G401.6 (cell line): ENCODE results near the gene ST3GAL2.

Experiments
- FAIRE-seq: peaks from 2 replicates; lab custom pipeline; 2012; peaks lifted over from hg19 to GRCh38; lab: Jason Lieb, UNC

The ST3GAL2 gene

DNA sequence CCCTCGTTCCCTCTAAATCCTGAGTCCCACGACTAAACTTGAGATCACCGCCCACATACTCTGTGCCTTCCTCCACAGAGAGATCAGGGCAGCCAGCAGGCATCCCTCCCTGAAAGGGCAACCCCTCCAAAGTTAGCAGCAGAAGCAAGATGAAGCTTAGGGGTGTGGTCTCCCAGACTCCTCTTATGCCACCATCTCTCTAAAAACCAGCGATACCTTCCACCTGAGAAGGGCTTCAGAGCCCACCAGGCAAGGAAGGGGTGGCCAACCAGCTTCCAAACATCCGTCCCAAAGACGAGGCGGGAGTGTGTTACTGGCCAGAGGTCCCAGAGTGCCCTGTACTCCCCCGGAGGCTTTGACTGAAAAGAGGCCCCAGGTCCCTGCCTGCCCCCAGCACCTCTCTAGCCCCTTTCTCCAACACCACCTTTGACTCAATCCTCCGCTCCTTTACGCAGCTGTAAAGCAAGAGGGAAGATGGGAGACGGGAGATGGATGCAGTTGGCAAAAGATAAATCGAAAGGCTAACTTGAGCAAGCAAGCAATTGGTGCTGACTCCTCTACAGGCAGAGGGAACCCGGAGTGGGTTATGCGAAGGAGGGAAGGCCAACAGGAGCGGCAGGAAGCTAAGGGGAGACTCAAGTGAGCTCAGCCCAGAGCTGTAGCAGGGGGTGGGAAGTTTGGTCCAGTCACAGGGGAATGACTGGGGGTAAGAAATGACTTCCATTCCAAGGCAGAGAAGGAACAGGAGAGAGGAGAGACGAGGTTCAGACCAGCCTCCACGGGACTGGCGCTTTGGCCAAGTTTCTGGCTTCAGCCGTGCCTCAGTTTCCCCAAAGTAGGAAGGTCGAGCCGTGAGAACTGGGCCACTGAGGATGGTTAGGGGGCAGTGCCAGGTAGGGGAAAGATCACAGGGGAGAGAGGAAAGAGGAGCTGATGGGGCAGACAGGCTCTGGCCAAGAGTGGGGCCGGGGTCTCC lies 1.0 kb downstream of the ST3GAL2 start:
- no peak for FAIRE-seq

- FAIRE-seq, result no peak
Observed at GRCh38 chr16:70437017-70437581, 1.8 kb downstream of the ST3GAL2 start.

- no peak for FAIRE-seq
Observed at GRCh38 chr16:70434484-70435260, 4.2 kb downstream of the ST3GAL2 start.

DNA sequence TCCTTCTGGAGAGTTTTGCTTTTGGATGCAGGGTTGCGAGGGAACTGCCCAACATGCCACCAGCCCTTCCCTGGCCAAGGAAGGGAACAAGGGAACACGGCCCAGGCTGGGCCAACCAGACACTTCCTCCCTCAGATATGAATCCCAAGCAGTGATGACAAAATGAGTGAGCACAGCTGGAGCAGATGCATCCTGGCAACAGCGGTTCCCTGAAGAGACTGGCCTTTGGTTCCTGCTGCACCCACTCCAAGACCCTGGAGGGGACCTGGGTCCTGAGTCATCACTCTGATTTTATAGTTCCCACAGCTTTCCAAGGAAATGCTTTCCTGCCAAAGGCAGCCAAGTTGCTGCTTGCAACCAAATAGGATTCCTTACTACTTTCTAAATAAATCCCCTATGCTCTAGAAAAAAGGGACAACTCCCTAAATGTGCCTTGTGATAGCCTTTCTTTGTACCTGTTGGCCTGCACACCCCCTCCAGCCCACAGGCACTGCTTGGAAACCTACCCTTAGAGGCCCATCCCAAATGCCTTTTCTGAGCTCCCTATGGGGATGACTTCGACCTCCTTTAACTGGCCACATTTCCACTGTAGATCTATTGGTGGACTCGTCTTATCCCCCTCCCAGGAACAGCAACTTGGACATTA lies 5.3 kb downstream of the ST3GAL2 start:
- FAIRE-seq, result no peak

- no peak for FAIRE-seq
Observed at GRCh38 chr16:70432723-70433457, 6.0 kb downstream of the ST3GAL2 start.

- FAIRE-seq, result no peak
Observed at GRCh38 chr16:70432356-70432722, 6.6 kb downstream of the ST3GAL2 start.

DNA sequence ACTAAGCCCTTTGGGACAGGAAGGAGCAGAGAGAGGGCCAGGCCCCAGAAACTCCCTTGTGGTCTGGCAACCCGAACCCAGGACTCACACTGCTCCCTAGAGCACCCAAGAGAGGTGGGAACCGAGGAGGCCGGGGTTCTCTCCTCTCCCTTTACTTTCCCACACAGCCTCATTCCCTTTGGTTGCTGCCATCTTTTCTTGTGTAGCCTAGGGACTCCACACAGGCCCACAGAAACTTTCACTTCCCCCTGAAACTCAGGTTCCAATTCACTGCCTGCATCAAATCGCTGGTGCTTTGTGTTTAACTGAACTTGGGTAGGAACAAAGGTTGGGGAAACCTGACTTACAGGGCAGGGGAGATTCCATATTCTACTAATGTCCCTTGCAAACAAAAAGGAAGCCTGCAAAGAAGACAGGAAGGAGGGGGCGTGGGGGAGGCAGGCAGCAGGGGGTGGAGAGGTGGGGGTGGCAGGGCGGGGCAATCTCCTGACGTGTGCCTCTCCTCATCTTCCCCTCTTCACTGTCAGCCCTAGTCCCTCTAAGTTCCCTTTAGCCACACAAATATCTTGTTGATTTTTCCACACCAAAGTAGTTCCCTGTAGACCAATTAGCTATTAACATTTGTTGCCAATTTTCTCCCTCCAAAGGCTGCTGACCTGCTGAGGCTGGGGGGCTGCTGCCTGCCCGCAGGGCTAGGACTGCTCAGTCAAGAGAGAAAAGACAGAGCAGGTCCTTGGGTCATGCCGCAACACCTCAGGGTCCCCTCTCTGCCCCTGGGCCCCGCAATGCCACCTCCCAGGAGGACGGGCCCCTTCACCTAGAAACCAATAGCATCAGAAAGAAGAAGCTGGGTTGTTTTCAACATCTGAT lies 8.0 kb downstream of the ST3GAL2 start:
- no peak for FAIRE-seq

GRCh38 chr16:70429888-70430666 lies 8.8 kb downstream of the ST3GAL2 start:
- no peak for FAIRE-seq

- no peak for FAIRE-seq
Observed at GRCh38 chr16:70428178-70428998, 10.5 kb downstream of the ST3GAL2 start.

DNA sequence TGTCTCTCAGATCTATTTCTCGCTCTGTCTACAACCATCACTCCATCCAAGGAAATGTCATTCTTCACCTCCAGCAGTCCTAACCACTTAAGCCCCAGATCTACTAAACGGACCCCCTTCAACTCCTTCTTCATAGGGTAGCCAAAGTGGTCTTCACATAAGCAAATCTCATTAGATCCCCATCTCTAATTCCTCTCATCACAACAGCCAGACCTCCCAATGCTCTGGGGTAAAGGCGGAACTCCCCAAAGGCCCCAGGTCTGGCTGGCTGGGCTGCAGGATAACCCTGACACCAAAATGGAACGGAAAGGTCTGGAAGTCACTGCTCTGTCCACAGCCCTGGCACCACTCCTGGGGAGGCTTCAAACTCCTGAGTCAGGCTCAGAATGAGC lies 11.1 kb downstream of the ST3GAL2 start:
- no peak for FAIRE-seq

GRCh38 chr16:70422543-70422942 lies 16.4 kb downstream of the ST3GAL2 start:
- no peak for FAIRE-seq

DNA sequence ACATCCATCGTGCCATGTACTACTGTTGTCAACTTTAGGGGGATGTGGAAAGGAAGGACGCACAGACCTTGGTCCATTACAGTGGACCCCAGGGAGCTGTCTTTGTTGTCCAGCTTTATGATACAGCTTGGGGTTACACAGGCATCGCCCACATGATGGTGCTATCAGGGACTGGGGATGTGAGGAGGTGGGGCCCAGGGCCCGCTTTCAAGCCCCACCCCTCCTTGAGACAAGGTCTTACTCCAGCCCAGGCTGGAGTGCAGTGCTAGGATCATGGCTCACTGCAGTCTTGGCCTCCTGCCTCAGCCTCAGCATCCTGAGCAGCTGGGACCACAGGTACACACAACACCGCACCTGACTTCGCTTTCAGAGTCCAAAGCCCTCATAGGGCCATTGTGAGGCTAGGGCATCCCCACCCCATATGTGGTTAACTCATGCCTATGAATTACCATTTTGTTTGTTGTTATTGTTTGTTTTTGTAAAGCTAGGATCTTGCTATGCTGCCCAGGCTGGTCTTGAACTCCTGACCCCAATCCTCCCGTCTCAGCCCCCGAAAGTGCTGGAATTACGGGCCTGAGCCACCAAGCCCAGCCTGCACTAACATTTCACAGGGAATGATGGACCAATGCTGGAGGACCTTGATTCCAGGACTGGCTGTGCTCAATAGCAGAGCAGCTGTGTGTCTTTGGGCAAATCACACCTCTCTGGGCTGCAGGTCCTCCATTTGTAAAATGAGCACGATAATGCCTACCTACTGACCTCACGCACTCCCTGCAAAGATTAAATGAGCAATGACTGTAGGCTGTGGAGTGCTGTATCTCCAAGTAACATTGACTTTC lies 17.2 kb downstream of the ST3GAL2 start:
- FAIRE-seq, result no peak

GRCh38 chr16:70421014-70421413 lies 17.9 kb downstream of the ST3GAL2 start:
- FAIRE-seq, result no peak

- FAIRE-seq, result no peak
Observed at GRCh38 chr16:70419384-70420327, 19.2 kb downstream of the ST3GAL2 start.

DNA sequence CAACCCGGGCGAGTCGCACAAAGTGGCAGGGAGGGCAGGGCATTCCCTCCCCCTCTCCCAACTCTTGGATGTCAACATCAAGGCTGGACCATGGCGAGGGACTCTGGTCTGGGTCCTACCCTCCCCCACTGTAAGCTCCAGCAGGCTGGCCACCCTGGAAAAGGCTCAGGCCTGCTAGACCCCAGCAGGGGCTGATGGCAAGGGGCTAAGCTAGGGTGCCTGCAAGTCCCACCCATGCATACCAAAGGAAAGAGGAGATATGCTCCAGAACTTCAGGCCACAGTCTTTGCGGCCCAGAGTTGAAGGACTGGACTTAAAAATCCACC lies 19.9 kb downstream of the ST3GAL2 start:
- no peak for FAIRE-seq

DNA sequence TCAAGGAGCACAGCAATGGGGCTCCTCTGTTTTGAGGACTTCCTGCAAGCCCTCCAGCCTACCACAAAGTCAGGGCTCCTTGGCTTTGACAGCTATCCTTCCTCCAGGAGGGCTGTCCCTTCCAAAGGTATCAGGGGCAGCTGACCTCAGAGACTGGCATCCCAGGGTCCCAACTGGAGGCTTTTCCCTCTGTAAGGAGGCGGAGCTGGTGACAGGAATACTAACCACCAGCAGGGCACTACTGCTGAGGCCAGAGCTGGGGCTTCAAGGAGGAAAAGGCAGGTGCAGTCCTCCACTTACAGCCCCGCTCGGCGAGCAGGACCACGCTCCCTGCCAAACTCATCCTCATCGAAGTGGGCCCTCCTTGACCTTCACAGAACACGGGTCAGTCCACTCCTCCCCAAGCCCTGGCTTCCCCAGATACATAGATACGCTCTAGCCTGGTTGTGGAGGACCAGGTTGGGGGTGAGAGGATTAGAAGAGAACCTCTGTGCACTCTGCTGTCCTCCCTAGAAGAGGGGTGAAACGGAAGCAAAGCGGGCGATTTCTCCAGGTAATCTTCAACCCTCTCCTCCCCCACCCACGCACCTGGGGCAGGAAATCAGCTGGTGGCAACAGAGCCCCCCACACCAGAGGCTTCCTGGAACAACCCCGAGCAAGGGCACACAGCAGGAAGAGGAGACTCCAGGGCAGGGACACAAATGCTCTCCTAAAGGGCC lies 20.5 kb downstream of the ST3GAL2 start:
- FAIRE-seq, result no peak
